HEK293 (cell line): ENCODE measurements around the gene DRICH1.

ENCODE experiments used
- CTCF ChIA-PET: fragments of 350-600 bp; formaldehyde crosslinking; extraction: SDS; loops from one replicate; lab custom pipeline; 2021; ENCODE audit warnings: antibody characterized with exemption; lab: Yijun Ruan, JAX
- POLR2A ChIA-PET: fragments of 300-600 bp; formaldehyde crosslinking; extraction: SDS; loops from one replicate; lab custom pipeline; 2020; ENCODE audit warnings: antibody characterized with exemption, inconsistent platforms; lab: Yijun Ruan, JAX
- H3K27ac ChIP-seq: fragments of 200-500 bp; sonication (Bioruptor generic); 2 replicates; pipeline ENCODE4 v1.5.1; 2014; ENCODE audit warnings: low read depth, low read length, control low read depth, inconsistent platforms; ENCODE audit errors: extremely low read depth
- H3K36me3 ChIP-seq, 2 experiments: fragments of 200-500 bp in 1 of 2; sonication (Bioruptor generic) in 1 of 2; 1 replicate in 1 of 2; 2 replicates in 1 of 2; pipeline ENCODE4 v1.5.1; 2014 to 2017; ENCODE audit warnings: inconsistent platforms in 2 of 2, low read length in 2 of 2; ENCODE audit not compliant: control insufficient read depth in 2 of 2, insufficient read depth in 1 of 2
- H3K4me1 ChIP-seq: fragments of 200-500 bp; sonication (Bioruptor generic); 2 replicates; pipeline ENCODE4 v1.5.1; 2014; ENCODE audit warnings: mild to moderate bottlenecking, low read length, inconsistent platforms; ENCODE audit not compliant: control insufficient read depth, insufficient read depth
- H3K4me3 ChIP-seq: 2 replicates; pipeline ENCODE4 v1.5.1; 2011; ENCODE audit warnings: low read depth, mild to moderate bottlenecking, control low read depth, low read length, moderate library complexity
- H3K9me3 ChIP-seq: fragments of 200-500 bp; sonication (Bioruptor generic); 2 replicates; pipeline ENCODE4 v1.5.1; 2014; ENCODE audit warnings: low read depth, low read length, inconsistent platforms; ENCODE audit not compliant: control insufficient read depth, insufficient read depth
- OSR2 ChIP-seq: fragments of 450-650 bp; formaldehyde crosslinking; IDR thresholded peaks from 2 replicates; pipeline ENCODE4 v1.5.1; 2016; ENCODE audit warnings: missing biosample characterization, missing genetic modification characterization
- ZBTB20 ChIP-seq: fragments of 450-650 bp; formaldehyde crosslinking; IDR thresholded peaks from 2 replicates; pipeline ENCODE4 v1.5.1; 2016; ENCODE audit warnings: missing biosample characterization, missing genetic modification characterization
- ZNF140 ChIP-seq: fragments of 450-650 bp; formaldehyde crosslinking; IDR thresholded peaks from 2 replicates; pipeline ENCODE4 v1.5.1; 2016; ENCODE audit warnings: missing biosample characterization, missing genetic modification characterization
- ZNF174 ChIP-seq: fragments of 450-650 bp; formaldehyde crosslinking; IDR thresholded peaks from 2 replicates; pipeline ENCODE4 v1.5.0; 2017; ENCODE audit warnings: missing biosample characterization, mild to moderate bottlenecking, missing genetic modification characterization
- ZNF221 ChIP-seq: fragments of 450-650 bp; formaldehyde crosslinking; IDR thresholded peaks from 2 replicates; pipeline ENCODE4 v1.5.1; 2017; ENCODE audit warnings: missing biosample characterization, missing genetic modification characterization, borderline replicate concordance
- ZNF311 ChIP-seq: fragments of 450-650 bp; formaldehyde crosslinking; IDR thresholded peaks from 2 replicates; pipeline ENCODE4 v1.5.1; 2017; ENCODE audit warnings: missing biosample characterization, missing genetic modification characterization, borderline replicate concordance
- ZNF350 ChIP-seq: fragments of 450-650 bp; formaldehyde crosslinking; IDR thresholded peaks from 2 replicates; pipeline ENCODE4 v1.5.0; 2017; ENCODE audit warnings: missing biosample characterization, mild to moderate bottlenecking, missing genetic modification characterization
- ZNF416 ChIP-seq: fragments of 450-650 bp; formaldehyde crosslinking; IDR thresholded peaks from 2 replicates; pipeline ENCODE4 v1.5.1; 2016; ENCODE audit warnings: missing biosample characterization, missing genetic modification characterization
- ZNF433 ChIP-seq: fragments of 450-650 bp; formaldehyde crosslinking; IDR thresholded peaks from 2 replicates; pipeline ENCODE4 v1.5.1; 2016; ENCODE audit warnings: missing biosample characterization, missing genetic modification characterization, low read depth
- ZNF48 ChIP-seq: fragments of 450-650 bp; formaldehyde crosslinking; IDR thresholded peaks from 2 replicates; pipeline ENCODE4 v1.5.1; 2016; ENCODE audit warnings: missing biosample characterization, missing genetic modification characterization
- ZNF529 ChIP-seq: fragments of 450-650 bp; formaldehyde crosslinking; IDR thresholded peaks from 2 replicates; pipeline ENCODE4 v1.5.1; 2017; ENCODE audit warnings: missing genetic modification characterization, missing biosample characterization; ENCODE audit not compliant: insufficient replicate concordance
- ZNF558 ChIP-seq: fragments of 450-650 bp; formaldehyde crosslinking; IDR thresholded peaks from 2 replicates; pipeline ENCODE4 v1.5.1; 2016; ENCODE audit warnings: missing biosample characterization, missing genetic modification characterization
- ZNF571 ChIP-seq: fragments of 450-650 bp; formaldehyde crosslinking; IDR thresholded peaks from 2 replicates; pipeline ENCODE4 v1.5.0; 2017; ENCODE audit warnings: missing biosample characterization, missing genetic modification characterization
- ZNF654 ChIP-seq: fragments of 450-650 bp; formaldehyde crosslinking; IDR thresholded peaks from 2 replicates; pipeline ENCODE4 v1.5.1; 2016; ENCODE audit warnings: low read depth, missing biosample characterization, missing genetic modification characterization
- ZNF664 ChIP-seq: fragments of 450-650 bp; formaldehyde crosslinking; IDR thresholded peaks from 2 replicates; pipeline ENCODE4 v1.5.1; 2016; ENCODE audit warnings: missing biosample characterization, missing genetic modification characterization
- ZNF791 ChIP-seq: fragments of 450-650 bp; formaldehyde crosslinking; IDR thresholded peaks from 2 replicates; pipeline ENCODE4 v1.5.1; 2016; ENCODE audit warnings: missing biosample characterization, missing genetic modification characterization
- ZNF843 ChIP-seq: fragments of 450-650 bp; formaldehyde crosslinking; IDR thresholded peaks from 2 replicates; pipeline ENCODE4 v1.5.1; 2016; ENCODE audit warnings: missing biosample characterization, missing genetic modification characterization
- TF ChIP-seq, protein P1 (sequence below): fragments of 450-650 bp; formaldehyde crosslinking; IDR thresholded peaks from 2 replicates; pipeline ENCODE4 v1.5.0; 2017; ENCODE audit warnings: missing biosample characterization, missing genetic modification characterization, borderline replicate concordance
- TF ChIP-seq, protein P2 (sequence below): fragments of 450-650 bp; formaldehyde crosslinking; IDR thresholded peaks from 2 replicates; pipeline ENCODE4 v1.5.1; 2016; ENCODE audit warnings: missing biosample characterization, missing genetic modification characterization
- TF ChIP-seq, protein P3 (sequence below): fragments of 450-650 bp; formaldehyde crosslinking; IDR thresholded peaks from 2 replicates; pipeline ENCODE4 v1.5.1; 2016; ENCODE audit warnings: missing biosample characterization, missing genetic modification characterization, borderline replicate concordance
- TF ChIP-seq, protein P4 (sequence below): fragments of 450-650 bp; formaldehyde crosslinking; IDR thresholded peaks from 2 replicates; pipeline ENCODE4 v1.5.1; 2016; ENCODE audit warnings: missing biosample characterization, missing genetic modification characterization
- TF ChIP-seq, protein P5 (sequence below): fragments of 450-650 bp; formaldehyde crosslinking; IDR thresholded peaks from 2 replicates; pipeline ENCODE4 v1.5.1; 2016; ENCODE audit warnings: missing biosample characterization, missing genetic modification characterization
- TF ChIP-seq, protein P6 (sequence below): fragments of 450-650 bp; formaldehyde crosslinking; IDR thresholded peaks from 2 replicates; pipeline ENCODE4 v1.5.1; 2016; ENCODE audit warnings: missing biosample characterization, missing genetic modification characterization

The DRICH1 gene

DNA sequence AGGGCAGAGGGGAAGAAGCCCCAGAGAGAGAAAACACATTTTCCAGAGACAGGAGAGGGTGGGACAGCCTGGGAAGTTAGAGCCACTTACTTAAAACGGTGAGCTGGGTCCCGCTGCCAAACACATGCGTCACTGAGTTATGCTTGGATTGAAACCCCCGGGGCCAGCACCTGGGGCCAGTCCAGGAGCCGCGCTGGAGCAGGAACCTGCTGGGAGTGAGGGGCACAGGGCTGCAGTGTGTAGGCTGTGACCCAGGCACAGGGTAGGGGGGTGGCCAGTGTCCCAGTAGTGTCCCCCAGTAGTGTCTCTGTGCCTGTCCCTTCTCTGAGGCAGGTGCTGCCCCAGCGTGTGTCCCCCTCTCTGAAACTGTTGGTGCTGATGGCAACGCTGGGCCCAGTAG lies 57.2 kb downstream of the DRICH1 start:
- Histone ChIP-seq H3K27ac (no peak overlapping the region), H3K4me1 (no peaks in the 10 kb centered on the region), H3K9me3 (no peaks in the 10 kb centered on the region), H3K36me3 (no peaks in the 10 kb centered on the region), H3K4me3 (no peak overlapping the region)
- POLR2A ChIA-PET, result no interaction called here
- CTCF ChIA-PET, result no interaction called here
- TF ChIP-seq ZNF416 (tag by site-specific recombination), result no peak
- TF ChIP-seq, protein P1, sequence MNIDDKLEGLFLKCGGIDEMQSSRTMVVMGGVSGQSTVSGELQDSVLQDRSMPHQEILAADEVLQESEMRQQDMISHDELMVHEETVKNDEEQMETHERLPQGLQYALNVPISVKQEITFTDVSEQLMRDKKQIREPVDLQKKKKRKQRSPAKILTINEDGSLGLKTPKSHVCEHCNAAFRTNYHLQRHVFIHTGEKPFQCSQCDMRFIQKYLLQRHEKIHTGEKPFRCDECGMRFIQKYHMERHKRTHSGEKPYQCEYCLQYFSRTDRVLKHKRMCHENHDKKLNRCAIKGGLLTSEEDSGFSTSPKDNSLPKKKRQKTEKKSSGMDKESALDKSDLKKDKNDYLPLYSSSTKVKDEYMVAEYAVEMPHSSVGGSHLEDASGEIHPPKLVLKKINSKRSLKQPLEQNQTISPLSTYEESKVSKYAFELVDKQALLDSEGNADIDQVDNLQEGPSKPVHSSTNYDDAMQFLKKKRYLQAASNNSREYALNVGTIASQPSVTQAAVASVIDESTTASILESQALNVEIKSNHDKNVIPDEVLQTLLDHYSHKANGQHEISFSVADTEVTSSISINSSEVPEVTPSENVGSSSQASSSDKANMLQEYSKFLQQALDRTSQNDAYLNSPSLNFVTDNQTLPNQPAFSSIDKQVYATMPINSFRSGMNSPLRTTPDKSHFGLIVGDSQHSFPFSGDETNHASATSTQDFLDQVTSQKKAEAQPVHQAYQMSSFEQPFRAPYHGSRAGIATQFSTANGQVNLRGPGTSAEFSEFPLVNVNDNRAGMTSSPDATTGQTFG (tag by site-specific recombination), result no peak
- TF ChIP-seq ZNF350 (tag by site-specific recombination), result no peak
- TF ChIP-seq ZNF654 (tag by site-specific recombination), result no peak
- TF ChIP-seq ZNF664, result no peak
- no peak for TF ChIP-seq ZNF571 (tag by site-specific recombination)
- TF ChIP-seq, protein P2, sequence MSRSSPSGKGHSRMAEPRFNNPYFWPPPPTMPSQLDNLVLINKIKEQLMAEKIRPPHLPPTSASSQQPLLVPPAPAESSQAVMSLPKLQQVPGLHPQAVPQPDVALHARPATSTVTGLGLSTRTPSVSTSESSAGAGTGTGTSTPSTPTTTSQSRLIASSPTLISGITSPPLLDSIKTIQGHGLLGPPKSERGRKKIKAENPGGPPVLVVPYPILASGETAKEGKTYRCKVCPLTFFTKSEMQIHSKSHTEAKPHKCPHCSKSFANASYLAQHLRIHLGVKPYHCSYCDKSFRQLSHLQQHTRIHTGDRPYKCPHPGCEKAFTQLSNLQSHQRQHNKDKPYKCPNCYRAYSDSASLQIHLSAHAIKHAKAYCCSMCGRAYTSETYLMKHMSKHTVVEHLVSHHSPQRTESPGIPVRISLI (tag by site-specific recombination), result no peak
- TF ChIP-seq OSR2 (tag by site-specific recombination), result no peak
- TF ChIP-seq ZNF140 (tag by site-specific recombination), result no peak
- TF ChIP-seq ZNF529 (tag by site-specific recombination), result no peak
- TF ChIP-seq, protein P3, sequence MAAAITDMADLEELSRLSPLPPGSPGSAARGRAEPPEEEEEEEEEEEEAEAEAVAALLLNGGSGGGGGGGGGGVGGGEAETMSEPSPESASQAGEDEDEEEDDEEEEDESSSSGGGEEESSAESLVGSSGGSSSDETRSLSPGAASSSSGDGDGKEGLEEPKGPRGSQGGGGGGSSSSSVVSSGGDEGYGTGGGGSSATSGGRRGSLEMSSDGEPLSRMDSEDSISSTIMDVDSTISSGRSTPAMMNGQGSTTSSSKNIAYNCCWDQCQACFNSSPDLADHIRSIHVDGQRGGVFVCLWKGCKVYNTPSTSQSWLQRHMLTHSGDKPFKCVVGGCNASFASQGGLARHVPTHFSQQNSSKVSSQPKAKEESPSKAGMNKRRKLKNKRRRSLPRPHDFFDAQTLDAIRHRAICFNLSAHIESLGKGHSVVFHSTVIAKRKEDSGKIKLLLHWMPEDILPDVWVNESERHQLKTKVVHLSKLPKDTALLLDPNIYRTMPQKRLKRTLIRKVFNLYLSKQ, result no peak
- TF ChIP-seq ZNF843 (tag by site-specific recombination), result no peak
- no peak for TF ChIP-seq ZNF791 (tag by site-specific recombination)

DNA sequence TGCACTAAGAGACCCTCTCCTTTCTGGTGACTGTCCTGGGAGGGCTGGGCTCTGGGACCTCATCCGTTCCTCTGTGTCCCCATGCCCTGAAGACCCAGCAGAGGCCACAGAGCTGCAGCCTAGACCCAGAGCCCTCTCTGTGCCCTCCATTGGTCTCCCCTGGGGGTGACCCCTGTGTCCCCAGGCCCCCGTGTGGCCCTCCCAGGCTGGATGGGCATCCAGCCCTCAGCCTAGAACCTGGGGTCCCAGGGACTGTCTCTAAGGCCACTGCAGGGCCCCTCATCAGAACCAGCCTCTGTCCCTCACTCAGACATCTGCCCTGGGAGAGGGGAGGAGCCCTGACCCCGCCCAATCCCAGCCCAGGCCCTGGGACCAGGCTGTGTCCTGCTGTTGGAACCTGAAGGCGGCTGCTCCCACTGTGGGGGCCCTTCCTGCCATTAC lies 57.7 kb downstream of the DRICH1 start:
- TF ChIP-seq ZNF221 (no peak), ZNF174 (tag by site-specific recombination) (no peak), ZNF558 (tag by site-specific recombination) (no peak), ZNF791 (tag by site-specific recombination) (no peak), ZNF48 (tag by site-specific recombination) (no peak), ZNF311 (tag by site-specific recombination) (no peak), ZBTB20 (tag by site-specific recombination) (no peak), ZNF433 (tag by site-specific recombination) (no peak)
- TF ChIP-seq, protein P4, sequence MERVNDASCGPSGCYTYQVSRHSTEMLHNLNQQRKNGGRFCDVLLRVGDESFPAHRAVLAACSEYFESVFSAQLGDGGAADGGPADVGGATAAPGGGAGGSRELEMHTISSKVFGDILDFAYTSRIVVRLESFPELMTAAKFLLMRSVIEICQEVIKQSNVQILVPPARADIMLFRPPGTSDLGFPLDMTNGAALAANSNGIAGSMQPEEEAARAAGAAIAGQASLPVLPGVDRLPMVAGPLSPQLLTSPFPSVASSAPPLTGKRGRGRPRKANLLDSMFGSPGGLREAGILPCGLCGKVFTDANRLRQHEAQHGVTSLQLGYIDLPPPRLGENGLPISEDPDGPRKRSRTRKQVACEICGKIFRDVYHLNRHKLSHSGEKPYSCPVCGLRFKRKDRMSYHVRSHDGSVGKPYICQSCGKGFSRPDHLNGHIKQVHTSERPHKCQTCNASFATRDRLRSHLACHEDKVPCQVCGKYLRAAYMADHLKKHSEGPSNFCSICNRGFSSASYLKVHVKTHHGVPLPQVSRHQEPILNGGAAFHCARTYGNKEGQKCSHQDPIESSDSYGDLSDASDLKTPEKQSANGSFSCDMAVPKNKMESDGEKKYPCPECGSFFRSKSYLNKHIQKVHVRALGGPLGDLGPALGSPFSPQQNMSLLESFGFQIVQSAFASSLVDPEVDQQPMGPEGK (tag by site-specific recombination), result no peak
- TF ChIP-seq, protein P5, sequence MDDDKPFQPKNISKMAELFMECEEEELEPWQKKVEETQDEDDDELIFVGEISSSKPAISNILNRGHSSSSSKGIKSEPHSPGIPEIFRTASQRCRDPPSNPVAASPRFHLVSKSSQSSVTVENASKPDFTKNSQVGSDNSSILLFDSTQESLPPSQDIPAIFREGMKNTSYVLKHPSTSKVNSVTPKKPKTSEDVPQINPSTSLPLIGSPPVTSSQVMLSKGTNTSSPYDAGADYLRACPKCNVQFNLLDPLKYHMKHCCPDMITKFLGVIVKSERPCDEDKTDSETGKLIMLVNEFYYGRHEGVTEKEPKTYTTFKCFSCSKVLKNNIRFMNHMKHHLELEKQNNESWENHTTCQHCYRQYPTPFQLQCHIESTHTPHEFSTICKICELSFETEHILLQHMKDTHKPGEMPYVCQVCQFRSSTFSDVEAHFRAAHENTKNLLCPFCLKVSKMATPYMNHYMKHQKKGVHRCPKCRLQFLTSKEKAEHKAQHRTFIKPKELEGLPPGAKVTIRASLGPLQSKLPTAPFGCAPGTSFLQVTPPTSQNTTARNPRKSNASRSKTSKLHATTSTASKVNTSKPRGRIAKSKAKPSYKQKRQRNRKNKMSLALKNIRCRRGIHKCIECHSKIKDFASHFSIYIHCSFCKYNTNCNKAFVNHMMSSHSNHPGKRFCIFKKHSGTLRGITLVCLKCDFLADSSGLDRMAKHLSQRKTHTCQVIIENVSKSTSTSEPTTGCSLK, result no peak
- TF ChIP-seq, protein P6, sequence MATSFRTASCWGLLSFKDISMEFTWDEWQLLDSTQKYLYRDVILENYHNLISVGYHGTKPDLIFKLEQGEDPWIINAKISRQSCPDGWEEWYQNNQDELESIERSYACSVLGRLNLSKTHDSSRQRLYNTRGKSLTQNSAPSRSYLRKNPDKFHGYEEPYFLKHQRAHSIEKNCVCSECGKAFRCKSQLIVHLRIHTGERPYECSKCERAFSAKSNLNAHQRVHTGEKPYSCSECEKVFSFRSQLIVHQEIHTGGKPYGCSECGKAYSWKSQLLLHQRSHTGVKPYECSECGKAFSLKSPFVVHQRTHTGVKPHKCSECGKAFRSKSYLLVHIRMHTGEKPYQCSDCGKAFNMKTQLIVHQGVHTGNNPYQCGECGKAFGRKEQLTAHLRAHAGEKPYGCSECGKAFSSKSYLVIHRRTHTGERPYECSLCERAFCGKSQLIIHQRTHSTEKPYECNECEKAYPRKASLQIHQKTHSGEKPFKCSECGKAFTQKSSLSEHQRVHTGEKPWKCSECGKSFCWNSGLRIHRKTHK (tag by site-specific recombination), result no peak
- ChIA-PET POLR2A (no interaction called here), CTCF (no interaction called here)
- no peak overlapping the region for H3K27ac ChIP-seq
- no peaks in the 10 kb centered on the region for H3K4me1 ChIP-seq
- no peaks in the 10 kb centered on the region for H3K9me3 ChIP-seq
- no peak overlapping the region for H3K4me3 ChIP-seq
- H3K36me3 ChIP-seq, result no peaks in the 10 kb centered on the region
